Erythroblast (primary cell): ENCODE measurements around the gene CNPY4.

Source experiments
- GATA1 ChIP-seq: IDR thresholded peaks from 2 replicates; pipeline ENCODE4 v1.6.1; 2011; ENCODE audit warnings: low read depth, mild to moderate bottlenecking, control low read depth, low read length, moderate library complexity
- POLR2A ChIP-seq: IDR thresholded peaks from 2 replicates; pipeline ENCODE4 v1.6.1; 2011; ENCODE audit warnings: mild to moderate bottlenecking, low read length

GRCh38 chr7:100155553-100156317 is 36.3 kb downstream of the CNPY4 start:
- TF ChIP-seq POLR2A: no peak
- no peak for TF ChIP-seq GATA1
